ENCODE data around the gene SLC16A7.

DNA sequence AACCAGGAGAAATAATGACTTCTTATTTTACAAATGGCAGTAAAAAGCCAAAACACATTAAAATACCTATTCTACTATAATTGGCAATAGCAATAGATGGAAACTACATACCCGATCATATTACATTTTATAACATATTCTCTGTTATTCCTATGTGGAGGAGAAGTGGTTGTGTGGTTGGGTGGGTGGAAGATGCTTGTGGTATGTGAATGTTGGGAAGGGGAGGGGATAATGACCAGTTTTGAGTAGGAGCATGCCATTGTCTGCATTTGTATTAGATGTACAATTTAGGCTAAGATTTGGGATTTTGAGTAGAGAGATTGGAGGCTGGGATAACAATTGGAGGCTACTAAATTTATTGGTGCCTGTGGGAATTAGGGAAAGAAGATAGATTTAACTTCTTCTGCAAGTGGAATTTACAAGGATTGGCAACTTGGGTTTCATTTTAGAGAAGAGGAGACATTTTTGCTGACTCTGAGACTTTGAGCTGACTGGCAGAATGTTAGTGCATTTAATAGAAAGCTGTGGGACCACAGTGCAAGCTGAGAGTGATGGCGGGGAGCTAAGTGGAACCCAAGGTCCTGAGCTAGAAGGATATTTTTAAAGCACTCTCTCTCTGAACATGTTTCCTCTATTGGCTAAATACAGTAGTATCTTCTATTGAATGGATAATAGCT is 65.2 kb downstream of the SLC16A7 start:
- TF ChIP-seq, protein P1, sequence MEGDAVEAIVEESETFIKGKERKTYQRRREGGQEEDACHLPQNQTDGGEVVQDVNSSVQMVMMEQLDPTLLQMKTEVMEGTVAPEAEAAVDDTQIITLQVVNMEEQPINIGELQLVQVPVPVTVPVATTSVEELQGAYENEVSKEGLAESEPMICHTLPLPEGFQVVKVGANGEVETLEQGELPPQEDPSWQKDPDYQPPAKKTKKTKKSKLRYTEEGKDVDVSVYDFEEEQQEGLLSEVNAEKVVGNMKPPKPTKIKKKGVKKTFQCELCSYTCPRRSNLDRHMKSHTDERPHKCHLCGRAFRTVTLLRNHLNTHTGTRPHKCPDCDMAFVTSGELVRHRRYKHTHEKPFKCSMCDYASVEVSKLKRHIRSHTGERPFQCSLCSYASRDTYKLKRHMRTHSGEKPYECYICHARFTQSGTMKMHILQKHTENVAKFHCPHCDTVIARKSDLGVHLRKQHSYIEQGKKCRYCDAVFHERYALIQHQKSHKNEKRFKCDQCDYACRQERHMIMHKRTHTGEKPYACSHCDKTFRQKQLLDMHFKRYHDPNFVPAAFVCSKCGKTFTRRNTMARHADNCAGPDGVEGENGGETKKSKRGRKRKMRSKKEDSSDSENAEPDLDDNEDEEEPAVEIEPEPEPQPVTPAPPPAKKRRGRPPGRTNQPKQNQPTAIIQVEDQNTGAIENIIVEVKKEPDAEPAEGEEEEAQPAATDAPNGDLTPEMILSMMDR (IDR thresholded peaks at IDR 0.05) = no peak
- TF ChIP-seq POLR2A (IDR thresholded peaks at IDR 0.05) (no peak), EP300 (IDR thresholded peaks at IDR 0.05) (no peak), POLR2AphosphoS5 (IDR thresholded peaks at IDR 0.05) (no peak)
